ENCODE data around the gene PIGP.
A peak's percentile ranks its signal among the peaks of the same experiment; 100 is the strongest.
"Not testable (repeated sequence)": the region's sequence is repeated elsewhere in the genome, so short reads cannot be mapped to it uniquely, and the experiment has no call there.

PIGP gene

DNA sequence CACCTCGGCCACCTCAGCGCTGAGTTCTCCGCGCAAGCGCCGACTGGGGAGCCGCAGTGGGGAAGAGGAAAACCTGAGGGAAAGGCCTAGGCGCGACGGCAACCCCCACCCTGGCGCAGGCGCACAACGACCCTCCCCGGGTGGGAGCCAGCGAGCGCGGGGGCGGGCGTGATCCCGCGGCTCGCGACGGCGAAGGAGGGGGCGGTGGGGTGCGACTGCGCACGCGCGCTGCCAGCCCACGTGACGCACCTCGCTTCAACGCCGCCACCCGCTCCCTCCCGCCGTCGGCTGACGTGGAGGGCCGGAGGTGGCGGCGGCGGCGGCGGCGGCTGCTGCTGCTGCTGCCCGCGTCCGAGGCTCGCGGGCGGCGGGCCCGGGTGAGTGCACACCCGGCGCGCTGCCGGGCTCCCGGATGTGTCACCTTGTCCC lies at the start of gene PIGP, which contains the start of gene TTC3:
TSS of gene PIGP (minus strand) at position 84 of the 429 bp plus-strand sequence. CDS start 556 bp downstream, outside the sequence.
TSS of gene TTC3 (plus strand) at position 267 of the 429 bp plus-strand sequence. CDS start 14,004 bp downstream, outside the sequence.
- peak; percentile 99 for DNase-seq (ENCODE audit: low read depth, low spot score)

DNA sequence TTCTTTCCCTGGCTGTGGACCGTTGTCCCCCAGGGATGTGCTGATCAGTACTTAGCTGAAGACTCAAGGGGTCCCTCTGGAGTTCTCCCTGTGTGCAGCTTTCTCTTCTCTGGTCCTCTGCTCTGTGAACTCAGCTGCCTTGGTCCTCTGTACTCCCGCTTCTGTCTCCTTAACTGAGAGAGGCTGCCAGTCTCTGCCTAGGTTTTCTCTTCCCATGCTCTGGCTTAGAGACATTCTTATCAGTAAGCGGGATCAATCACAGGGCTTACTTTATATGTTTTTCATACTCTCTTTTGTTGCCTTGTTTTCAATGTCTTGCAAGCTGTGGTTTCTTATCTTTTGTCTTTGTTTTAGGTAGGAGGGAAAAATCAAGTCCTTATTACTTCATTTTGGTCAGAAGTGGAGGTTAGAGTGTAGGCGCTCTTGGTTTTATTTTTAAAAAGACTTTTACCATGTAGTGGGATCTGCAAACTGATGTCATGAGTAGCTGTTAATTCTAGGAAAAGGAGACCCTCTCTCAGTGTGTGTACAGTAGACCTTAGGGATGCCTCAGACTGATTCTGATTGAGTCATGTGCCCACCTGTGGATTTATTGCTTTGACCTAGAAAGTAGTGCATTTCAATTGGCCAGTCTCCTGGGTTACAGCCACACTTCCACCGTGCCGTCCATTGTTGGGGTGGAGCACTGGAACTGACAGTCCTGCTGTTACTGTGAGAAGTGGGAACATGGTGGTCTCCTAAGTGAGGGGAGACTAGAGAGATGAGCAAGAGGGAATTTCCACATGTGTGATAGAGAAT lies 46.7 kb upstream of the PIGP start:
- DNase-seq (ENCODE audit: low read depth, low spot score): no peak

DNA sequence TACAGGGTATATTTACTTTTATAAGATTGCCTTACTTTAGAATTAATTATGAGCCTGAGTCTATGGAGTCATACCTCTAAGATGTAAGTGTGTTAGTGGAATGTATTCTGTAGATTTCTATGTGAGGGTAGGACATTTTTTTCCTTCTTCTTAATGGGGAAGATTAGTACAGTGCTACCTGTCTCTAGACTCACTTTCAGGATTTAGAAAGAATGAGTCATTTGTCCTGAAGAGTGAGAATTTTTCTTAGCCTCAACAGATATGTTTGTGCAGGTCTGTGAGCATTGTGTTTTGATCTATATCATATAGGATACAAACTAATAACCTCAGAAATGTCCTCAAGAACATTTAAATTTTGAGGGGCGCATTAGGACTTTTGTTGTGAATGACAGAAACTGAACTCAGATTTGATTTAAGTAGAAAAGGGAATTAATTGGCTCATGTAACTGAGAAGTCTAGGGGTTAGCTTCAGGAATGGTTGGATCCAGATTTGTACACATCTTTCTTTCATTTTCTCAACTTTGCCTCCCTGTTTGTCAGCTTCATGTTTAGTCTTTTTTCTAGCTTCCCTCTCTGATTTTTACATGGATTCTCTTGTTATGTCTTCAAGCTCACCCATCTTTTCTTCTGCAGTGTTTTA lies 45.4 kb upstream of the PIGP start:
- no peak for DNase-seq (ENCODE audit: low read depth, low spot score)

DNA sequence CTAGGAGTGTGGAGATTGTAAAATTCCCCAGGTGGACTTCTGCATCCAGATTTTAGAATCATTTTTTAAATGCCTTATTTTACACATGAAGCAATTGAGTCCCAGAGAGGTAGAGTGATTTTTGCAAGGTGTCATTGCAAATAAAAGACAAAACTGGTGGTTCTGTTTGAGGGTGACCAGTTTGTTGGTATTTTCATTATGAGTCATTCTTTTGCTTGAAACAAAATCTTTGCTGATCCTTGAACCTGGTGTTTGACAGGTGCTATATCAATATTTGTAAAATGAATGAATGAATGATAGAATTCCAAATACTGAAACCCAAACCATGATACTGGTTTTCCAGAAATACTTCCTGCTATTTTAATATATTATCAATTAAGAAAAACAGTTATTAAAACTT lies 44.3 kb upstream of the PIGP start:
- DNase-seq (ENCODE audit: low read depth, low spot score): no peak

DNA sequence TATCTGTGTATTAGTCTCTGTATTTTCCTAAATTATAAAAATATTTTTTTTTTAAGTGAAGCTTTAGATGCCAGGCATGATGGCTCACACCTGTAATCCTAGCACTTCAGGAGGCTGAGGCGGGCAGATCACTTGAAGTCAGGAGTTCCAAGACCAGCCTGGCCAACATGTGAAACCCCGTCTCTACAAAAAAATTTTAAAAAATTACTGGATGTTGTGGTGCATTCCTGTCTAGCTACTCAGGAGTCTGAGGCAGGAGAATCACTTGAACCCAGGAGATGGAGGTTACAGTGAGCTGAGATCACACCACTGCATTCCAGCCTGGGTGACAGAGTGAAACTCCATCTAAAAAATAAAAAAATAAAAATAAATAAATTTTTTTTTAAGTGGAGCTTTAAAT lies 43.6 kb upstream of the PIGP start:
- DNase-seq (ENCODE audit: low read depth, low spot score): not testable (repeated sequence)

DNA sequence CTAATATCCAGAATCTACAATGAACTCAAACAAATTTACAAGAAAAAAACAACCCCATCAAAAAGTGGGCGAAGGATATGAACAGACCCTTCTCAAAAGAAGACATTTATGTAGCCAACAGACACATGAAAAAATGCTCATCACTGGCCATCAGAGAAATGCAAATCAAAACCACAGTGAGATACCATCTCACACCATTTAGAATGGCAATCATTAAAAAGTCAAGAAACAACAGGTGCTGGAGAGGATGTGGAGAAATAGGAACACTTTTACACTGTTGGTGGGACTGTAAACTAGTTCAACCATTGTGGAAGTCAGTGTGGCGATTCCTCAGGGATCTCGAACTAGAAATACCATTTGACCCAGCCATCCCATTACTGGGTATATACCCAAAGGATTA lies 41.4 kb upstream of the PIGP start:
- not testable (repeated sequence) for DNase-seq (ENCODE audit: low read depth, low spot score)

DNA sequence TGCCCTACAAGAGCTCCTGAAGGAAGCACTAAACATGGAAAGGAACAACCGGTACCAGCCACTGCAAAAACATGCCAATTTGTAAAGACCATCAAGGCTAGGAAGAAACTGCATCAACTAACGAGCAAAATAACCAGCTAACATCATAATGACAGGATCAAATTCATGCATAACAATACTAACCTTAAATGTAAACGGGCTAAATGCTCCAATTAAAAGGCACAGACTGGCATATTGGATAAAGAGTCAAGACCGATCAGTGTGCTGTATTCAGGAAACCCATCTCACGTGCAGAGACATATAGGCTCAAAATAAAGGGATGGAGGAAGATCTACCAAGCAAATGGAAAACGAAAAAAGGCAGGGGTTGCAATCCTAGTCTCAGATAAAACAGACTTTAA lies 38.2 kb upstream of the PIGP start:
- DNase-seq (ENCODE audit: low read depth, low spot score): not testable (repeated sequence)

DNA sequence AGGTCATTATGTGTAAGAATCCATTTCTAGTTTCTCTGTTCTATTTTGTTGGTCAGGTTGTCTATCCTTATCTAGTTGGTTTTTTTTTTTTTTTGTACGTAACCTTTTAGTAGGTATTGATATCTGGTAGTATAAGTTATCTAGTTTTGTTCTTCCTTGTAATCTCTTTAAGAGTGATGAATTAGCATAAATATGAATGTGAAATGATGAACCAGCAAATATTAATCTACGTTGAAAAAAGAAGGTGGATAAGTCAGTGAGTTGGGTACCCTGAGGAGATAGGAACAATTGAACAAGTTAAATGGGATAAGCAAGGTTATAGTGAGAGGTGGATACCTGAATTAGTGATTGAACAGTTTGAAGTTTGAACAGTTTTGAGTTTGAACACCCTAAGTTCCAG lies 34.1 kb upstream of the PIGP start:
- no peak for DNase-seq (ENCODE audit: low read depth, low spot score)

DNA sequence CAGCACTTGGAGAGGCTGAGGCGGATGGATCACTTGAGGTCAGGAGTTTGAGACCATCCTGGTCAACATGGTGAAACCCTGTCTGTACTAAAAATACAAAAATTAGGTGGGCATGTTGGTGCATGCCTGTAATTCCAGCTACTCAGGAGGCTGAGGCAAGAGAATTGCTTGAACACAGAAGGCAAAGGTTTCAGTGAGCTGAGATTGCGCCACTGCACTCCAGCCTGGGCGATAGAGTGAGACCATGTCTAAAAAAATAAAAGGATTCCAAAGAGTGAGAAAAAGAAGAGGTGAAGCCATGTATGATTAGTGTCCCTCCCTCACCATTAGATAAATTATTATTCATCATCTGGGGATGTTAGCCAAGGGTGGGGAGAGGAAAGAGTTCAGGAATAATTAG lies 29.9 kb upstream of the PIGP start:
- not testable (repeated sequence) for DNase-seq (ENCODE audit: low read depth, low spot score)

DNA sequence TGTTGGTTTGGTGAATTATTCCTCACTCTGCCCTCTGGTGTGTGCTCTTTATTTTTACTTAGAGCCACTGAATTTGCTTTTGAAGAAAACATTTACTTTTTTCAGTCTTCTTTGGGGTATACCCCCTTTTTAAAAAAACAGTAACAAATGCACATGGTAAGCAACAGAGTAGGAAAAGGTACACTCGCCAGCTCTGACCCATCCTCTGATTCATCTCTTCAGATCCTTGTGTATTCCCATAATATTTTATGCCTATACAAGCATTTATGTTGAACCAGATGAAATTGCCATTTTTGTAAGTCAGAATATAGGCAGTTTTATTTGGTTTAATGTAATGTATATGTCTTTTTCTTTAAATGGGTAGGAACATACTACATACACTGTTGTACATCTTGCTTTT lies 28.5 kb upstream of the PIGP start:
- DNase-seq (ENCODE audit: low read depth, low spot score): no peak

DNA sequence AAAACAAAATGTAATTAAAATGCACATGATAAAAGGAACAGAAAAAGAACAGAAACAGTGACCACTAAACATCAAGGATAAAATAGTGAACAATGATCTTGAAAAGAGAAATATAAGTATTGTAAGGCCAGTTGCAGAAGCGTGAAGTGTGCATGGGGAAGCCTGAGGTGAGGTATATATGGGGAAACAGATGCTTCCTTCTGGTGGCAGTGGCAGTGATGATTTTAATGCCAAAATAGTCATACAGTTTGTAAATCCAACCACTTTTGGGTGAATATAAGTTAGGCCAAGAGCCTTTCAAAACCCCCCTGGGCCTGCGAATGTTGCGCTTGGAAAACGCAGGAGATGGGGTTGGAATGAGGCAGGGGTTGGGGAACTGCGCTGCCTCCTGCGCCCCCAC lies 27.4 kb upstream of the PIGP start:
- DNase-seq (ENCODE audit: low read depth, low spot score): no peak

DNA sequence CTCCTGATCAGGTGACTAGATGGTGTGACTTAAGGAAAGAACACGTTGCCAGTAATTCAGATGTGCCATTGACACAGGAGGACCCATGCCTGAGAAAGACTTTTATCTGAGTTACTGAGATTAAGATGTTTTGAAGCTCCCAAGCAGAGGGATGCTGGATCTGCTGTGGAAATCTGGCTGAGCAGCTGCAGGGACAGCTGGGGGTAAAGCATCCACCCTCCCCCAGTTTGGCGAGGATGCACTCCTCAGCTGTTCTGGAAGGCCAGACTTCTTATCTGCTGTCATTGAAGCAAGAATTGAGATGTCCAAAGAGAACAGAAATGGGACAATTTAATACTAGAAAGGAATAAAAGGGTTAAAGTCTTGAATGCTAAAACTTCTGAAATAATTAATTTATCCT lies 25.9 kb upstream of the PIGP start:
- DNase-seq (ENCODE audit: low read depth, low spot score): no peak

DNA sequence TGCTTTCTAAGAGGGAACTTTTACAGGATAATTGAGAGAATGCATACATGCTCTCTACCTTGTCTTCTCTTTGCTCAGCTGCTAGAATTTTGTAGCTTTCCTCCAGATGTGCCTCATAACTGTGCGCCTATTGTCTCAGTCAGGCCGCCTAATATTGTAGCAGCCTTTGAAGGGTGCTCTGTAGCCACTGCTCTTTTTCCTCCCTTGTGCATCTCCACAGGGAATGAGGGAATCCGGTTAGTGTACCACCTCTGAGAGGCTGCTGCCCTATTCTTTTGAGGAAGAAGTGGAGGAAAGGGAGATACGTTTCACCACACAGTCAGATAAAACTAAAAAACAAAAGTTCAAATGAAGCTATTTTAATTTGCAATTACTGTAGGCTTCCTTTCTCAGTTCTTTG lies 22.9 kb upstream of the PIGP start:
- no peak for DNase-seq (ENCODE audit: low read depth, low spot score)

DNA sequence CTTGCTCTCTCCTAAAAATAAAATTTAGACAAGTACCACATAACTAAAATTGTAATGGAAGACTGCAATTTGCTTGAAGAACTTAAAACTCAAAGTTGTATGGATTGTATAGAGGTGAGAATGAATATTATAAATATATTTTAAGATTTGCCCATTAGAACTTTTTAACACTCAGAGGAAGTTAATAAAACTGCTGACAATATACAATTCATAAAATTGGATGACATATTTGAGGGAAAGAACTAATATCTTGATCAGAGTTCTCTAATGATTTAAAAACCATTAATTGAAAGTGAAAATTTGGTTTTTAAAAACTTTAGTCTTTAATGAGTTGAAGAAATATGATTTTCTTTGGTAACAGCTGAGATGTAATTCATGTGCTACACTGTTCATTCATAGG lies 21.1 kb upstream of the PIGP start:
- DNase-seq (ENCODE audit: low read depth, low spot score): no peak

DNA sequence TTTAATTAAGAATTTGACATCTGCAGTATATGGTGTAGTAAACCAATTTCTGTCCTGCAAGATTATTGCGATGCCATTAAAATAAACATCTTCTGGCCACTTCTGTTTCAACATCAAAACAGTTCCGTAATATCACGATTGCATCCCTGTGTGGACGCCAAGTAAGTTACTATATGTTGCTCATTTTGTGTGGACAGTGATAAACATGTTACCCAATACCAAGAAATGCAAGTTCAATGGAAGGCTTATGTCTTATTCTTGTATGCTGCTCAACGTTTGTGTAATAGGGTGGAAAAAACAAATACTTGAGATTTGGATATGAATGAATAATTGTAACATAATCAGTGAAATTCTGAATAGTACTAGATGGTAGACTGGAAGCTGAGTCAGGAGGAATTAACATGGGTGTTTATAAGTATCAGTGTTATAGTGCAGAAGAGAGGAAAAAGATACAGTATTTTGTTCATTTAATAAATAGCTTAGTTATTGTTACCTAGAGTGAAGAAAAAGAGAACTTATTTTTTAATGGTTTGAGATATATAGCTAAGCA lies 15.4 kb upstream of the PIGP start:
- DNase-seq (ENCODE audit: low read depth, low spot score): no peak

DNA sequence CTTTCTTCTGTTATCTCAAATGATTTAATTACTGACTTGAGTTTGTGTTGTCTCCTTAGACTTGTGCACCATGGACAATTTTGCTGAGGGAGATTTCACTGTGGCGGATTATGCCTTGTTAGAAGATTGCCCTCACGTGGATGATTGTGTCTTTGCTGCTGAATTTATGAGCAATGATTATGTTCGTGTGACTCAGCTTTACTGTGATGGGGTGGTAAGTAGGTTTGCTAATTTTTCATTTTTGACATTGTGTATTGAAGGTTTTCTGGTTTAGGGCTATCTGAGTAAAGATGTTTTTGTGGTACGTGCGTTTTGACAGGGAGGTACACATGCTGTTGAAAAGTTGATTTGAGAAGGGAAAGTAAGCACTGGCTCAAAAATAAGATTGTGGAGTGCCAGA lies 14.3 kb upstream of the PIGP start:
- DNase-seq (ENCODE audit: low read depth, low spot score): peak; percentile 41

DNA sequence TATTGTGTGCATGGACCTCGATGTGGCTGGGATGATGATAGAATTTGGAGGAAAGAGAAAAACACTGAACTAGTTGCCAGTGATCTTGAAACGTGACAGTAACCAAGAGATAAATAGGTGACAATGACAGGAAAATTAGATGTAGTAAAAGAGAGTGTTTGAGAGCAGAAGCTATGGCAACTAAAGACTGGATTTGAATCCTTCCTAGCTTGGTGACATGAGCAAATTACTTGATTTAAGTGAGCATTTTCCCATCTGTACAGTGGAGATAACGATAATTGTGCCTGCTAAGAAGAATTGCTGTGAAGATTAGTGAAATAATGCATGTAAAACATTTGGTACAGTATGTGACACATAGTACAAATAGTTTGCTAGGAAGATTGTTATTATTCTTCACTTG lies 12.9 kb upstream of the PIGP start:
- DNase-seq (ENCODE audit: low read depth, low spot score): no peak

DNA sequence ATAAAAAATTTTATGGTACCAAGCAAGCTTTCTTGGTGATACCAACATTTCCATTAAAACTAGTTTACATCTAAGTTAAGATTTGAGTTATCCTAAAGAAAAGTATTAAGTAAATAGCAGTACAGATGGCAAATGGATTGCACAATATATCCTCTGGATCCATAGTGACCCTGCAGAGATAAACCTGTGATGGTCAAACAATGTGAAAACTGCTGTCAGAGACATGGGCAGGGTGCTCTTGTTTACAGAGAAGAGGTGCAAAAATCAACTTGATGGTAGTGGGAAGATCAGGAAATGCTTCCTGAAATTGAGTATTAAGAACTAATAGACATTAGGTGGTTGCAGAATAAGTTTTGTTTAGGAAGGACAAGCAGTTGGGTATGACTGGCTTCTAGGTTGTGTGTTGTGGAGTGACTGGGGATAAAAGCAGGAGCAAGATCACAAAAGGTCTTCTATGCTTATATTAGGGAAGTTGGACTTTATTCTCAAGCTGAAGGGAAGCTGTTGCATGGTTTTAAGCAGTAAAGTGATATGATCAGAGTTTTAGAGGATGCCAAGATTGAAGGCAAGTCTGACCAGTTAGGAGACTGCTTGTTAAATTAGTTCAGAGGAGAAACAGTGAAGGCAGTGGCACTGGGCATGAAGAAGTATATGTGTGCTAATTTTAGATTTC lies 10.1 kb upstream of the PIGP start:
- DNase-seq (ENCODE audit: low read depth, low spot score): no peak

DNA sequence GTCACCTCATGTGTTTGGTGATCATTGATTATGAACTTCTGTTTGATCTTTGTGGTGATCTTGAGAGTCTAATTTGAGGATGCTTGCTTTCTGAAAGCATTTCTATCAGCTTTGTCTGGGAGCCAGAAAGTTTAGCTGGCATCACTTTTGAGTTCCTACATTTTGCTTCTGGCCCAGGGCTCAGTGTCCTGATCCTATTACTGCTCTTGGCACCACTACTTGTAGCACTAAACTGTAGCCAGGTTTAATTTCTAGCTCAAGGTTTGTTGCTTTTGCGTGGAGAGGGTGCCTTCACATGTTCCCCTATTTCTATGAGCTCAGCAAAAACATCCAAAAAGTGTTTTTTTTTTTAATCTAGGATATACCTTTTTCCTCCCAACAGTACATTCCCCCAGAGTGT lies 9.5 kb upstream of the PIGP start:
- no peak for DNase-seq (ENCODE audit: low read depth, low spot score)

DNA sequence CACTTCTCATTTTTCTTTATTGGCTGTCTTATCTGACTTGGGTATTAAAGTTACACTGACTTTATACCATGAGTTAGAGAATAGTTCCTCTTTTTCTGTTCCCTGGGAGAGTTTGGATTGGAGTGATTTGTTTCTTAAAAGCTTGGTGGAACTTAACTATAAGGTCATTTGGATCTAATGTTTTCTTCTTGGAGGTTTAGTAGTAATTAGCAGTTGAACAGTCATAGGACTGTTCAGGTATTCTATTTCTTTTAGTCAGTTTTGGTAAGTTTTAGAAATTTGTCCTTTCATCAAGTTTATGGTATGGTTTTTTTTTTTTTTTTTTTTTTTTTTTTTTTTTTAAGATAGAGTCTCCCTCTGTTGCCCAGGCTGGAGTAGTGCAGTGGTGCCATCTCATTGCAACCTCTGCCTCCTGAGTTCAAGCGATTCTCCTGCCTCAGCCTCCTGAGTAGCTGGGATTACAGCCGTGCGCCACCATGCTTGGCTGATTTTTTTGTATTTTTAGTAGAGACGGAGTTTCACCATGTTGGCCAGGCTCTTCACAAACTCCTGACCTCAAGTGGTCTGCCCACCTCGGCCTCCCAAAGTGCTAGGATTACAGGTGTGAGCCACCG lies 6.4 kb upstream of the PIGP start:
- no peak for DNase-seq (ENCODE audit: low read depth, low spot score)

DNA sequence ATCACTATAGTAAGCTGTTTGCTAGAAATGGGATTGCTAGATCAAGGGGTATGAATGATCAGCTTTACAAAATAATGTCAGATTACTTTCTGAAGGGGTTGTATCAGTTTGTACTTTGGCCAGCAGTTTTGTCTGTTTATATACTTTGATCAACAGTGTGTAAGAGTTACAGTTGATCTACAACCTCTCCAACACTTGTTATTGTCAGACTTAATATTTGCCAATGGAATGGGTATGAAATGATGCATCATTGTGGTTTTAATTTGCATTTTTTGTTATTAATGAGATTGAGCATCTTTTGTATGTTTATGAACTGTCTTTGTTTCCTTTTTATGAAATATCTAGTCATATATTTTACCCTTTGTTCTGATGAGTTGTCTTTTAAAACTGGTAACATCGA lies 4.5 kb upstream of the PIGP start:
- DNase-seq (ENCODE audit: low read depth, low spot score): no peak

Data from astrocyte of the hippocampus (primary cell).